HG02938 (cell line): ENCODE results near the gene GAB1.

Source experiments
- ATAC-seq: cut with Tn5 transposase; IDR thresholded peaks from one replicate; pipeline ENCODE4 v1.9.1; 2021; ENCODE audit warnings: mild to moderate bottlenecking, moderate library complexity; ENCODE audit not compliant: unreplicated experiment

GAB1 gene

GRCh38 chr4:143407888-143408287 lies 71.2 kb downstream of the GAB1 start:
- no peak for ATAC-seq

GRCh38 chr4:143410015-143410414 lies 73.3 kb downstream of the GAB1 start:
- no peak for ATAC-seq

- ATAC-seq, result no peak
Observed at GRCh38 chr4:143411527-143412419, 75.1 kb downstream of the GAB1 start.

GRCh38 chr4:143412420-143412758 lies 75.7 kb downstream of the GAB1 start:
- ATAC-seq, result no peak

- peak; percentile 76 for ATAC-seq
Observed at GRCh38 chr4:143417679-143418403, 81.2 kb downstream of the GAB1 start.

- ATAC-seq, result peak; percentile 50
Observed at GRCh38 chr4:143420227-143420626, 83.6 kb downstream of the GAB1 start.

- no peak for ATAC-seq
Observed at GRCh38 chr4:143421609-143422008, 84.9 kb downstream of the GAB1 start.

GRCh38 chr4:143424276-143424675 lies 87.6 kb downstream of the GAB1 start:
- ATAC-seq, result no peak

- ATAC-seq, result no peak
Observed at GRCh38 chr4:143431526-143432257, 95.0 kb downstream of the GAB1 start.

- no peak for ATAC-seq
Observed at GRCh38 chr4:143432258-143432591, 95.5 kb downstream of the GAB1 start.

GRCh38 chr4:143433231-143433630 lies 96.6 kb downstream of the GAB1 start:
- ATAC-seq, result no peak

GRCh38 chr4:143435955-143436354 lies 99.3 kb downstream of the GAB1 start:
- ATAC-seq, result no peak

- no peak for ATAC-seq
Observed at GRCh38 chr4:143437476-143437875, 100.8 kb downstream of the GAB1 start.

- ATAC-seq, result no peak
Observed at GRCh38 chr4:143437937-143438336, 101.3 kb downstream of the GAB1 start.

GRCh38 chr4:143438710-143439109 lies 102.0 kb downstream of the GAB1 start:
- ATAC-seq, result no peak

- no peak for ATAC-seq
Observed at GRCh38 chr4:143441109-143441508, 104.4 kb downstream of the GAB1 start.

- ATAC-seq, result no peak
Observed at GRCh38 chr4:143441678-143442077, 105.0 kb downstream of the GAB1 start.

- ATAC-seq, result no peak
Observed at GRCh38 chr4:143443728-143444127, 107.1 kb downstream of the GAB1 start.

- no peak for ATAC-seq
Observed at GRCh38 chr4:143451186-143451585, 114.5 kb downstream of the GAB1 start.

- ATAC-seq, result no peak
Observed at GRCh38 chr4:143455211-143455610, 118.5 kb downstream of the GAB1 start.

GRCh38 chr4:143458966-143459365 lies 122.3 kb downstream of the GAB1 start:
- no peak for ATAC-seq
